HFFc6 (cell line): ENCODE data around the gene RASGRP1. TPM values are rescaled to one million over a fixed set of nuclear protein-coding genes. Genes with fewer than 3 reads are reported as not detected.
A peak's percentile ranks its signal among the peaks of the same experiment; 100 is the strongest.

ENCODE experiments used
- DNase-seq: peaks from one replicate; pipeline ENCODE4 v3.0.0-alpha.2; 2018
- H3K27ac Mint-ChIP-seq: 2 replicates; pipeline ENCODE4 v1.8.0; 2020; ENCODE audit warnings: mild to moderate bottlenecking, mixed read lengths
- H3K27me3 Mint-ChIP-seq: 2 replicates; pipeline ENCODE4 v1.8.0; 2021; ENCODE audit warnings: mild to moderate bottlenecking, moderate library complexity, mixed read lengths; ENCODE audit not compliant: insufficient read depth
- H3K36me3 Mint-ChIP-seq: 2 replicates; pipeline ENCODE4 v1.8.0; 2021; ENCODE audit warnings: low read depth, mixed read lengths
- H3K4me1 Mint-ChIP-seq: 2 replicates; pipeline ENCODE4 v1.8.0; 2020; ENCODE audit warnings: low read depth, mixed read lengths
- H3K4me3 Mint-ChIP-seq: 2 replicates; pipeline ENCODE4 v1.8.0; 2020; ENCODE audit warnings: mild to moderate bottlenecking, moderate library complexity, mixed read lengths
- H3K9me3 Mint-ChIP-seq: 2 replicates; pipeline ENCODE4 v1.8.0; 2020; ENCODE audit warnings: mild to moderate bottlenecking, mixed read lengths
- total RNA-seq, 6 experiments: library from RNA; stranded (reverse); fragmentation: NEBNext Ultra II Directional; extraction: Animal tissue kit (Norgen Biotek cat#: 25700); gene quantifications; 2 replicates in 1 of 6; 3 replicates in 5 of 6; pipeline ENCODE4 v1.2.3, GENCODE V29; 2021
- TF ChIP-seq, protein P1 (sequence below): fragments of 200-600 bp; sonication (generic); IDR thresholded peaks from 2 replicates; pipeline ENCODE4 v1.5.0; 2021; ENCODE audit warnings: antibody characterized with exemption, mild to moderate bottlenecking

Gene RASGRP1
- total RNA-seq, 6 experiments from 2014 or later: 0.14 to 0.59 (median 0.37) TPM

DNA sequence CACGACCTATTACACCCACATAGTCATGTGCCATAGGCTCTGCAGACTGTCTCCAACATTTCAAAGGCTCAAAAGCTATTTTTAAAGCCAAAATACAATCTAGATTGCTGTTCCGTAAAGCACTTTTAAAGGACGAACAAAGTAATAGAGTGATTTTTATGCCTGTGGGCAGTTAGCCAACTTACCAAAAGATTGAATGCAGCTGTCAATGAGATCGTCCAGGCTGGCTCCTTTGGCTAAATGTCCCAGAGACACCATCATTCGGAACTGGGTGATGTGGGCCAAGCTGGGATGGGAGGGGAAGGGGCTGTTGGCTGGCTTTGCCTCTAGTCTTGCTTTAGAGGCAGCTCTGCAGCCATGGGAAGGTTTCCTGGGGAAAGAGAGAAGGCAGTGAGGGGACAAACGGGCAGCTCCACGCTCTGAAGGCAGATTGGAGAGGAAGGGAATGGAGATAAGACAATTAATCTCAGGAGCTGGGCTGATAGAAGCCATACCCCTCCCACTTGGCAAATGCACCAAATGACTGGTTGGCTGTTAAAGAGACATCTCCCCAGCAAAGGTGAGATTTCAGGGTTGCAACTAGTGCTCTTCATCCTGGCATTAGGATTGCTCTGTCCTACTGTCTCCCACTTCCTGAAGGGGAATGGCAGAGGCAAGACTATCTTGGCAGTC, 4.8 kb downstream of the RASGRP1 start:
- TF ChIP-seq, protein P1, sequence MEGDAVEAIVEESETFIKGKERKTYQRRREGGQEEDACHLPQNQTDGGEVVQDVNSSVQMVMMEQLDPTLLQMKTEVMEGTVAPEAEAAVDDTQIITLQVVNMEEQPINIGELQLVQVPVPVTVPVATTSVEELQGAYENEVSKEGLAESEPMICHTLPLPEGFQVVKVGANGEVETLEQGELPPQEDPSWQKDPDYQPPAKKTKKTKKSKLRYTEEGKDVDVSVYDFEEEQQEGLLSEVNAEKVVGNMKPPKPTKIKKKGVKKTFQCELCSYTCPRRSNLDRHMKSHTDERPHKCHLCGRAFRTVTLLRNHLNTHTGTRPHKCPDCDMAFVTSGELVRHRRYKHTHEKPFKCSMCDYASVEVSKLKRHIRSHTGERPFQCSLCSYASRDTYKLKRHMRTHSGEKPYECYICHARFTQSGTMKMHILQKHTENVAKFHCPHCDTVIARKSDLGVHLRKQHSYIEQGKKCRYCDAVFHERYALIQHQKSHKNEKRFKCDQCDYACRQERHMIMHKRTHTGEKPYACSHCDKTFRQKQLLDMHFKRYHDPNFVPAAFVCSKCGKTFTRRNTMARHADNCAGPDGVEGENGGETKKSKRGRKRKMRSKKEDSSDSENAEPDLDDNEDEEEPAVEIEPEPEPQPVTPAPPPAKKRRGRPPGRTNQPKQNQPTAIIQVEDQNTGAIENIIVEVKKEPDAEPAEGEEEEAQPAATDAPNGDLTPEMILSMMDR: no peak
- peaks cover 4% of the 10 kb centered on the region for H3K27me3 Mint-ChIP-seq
- H3K4me3 Mint-ChIP-seq: no peak overlapping the region
- H3K9me3 Mint-ChIP-seq: no peaks in the 10 kb centered on the region
- DNase-seq: no peak
- peaks cover 43% of the 10 kb centered on the region for H3K4me1 Mint-ChIP-seq
- no peak overlapping the region for H3K27ac Mint-ChIP-seq
- H3K36me3 Mint-ChIP-seq: no peaks in the 10 kb centered on the region

- no peaks in the 10 kb centered on the region for H3K9me3 Mint-ChIP-seq
- H3K27ac Mint-ChIP-seq: no peak overlapping the region
- no peaks in the 10 kb centered on the region for H3K36me3 Mint-ChIP-seq
- peaks cover 43% of the 10 kb centered on the region for H3K4me1 Mint-ChIP-seq
- DNase-seq: no peak
- no peak overlapping the region for H3K4me3 Mint-ChIP-seq
- peaks cover 4% of the 10 kb centered on the region for H3K27me3 Mint-ChIP-seq
- TF ChIP-seq, protein P1: no peak
Observed at GRCh38 chr15:38559131-38559530, 5.5 kb downstream of the RASGRP1 start.

DNA sequence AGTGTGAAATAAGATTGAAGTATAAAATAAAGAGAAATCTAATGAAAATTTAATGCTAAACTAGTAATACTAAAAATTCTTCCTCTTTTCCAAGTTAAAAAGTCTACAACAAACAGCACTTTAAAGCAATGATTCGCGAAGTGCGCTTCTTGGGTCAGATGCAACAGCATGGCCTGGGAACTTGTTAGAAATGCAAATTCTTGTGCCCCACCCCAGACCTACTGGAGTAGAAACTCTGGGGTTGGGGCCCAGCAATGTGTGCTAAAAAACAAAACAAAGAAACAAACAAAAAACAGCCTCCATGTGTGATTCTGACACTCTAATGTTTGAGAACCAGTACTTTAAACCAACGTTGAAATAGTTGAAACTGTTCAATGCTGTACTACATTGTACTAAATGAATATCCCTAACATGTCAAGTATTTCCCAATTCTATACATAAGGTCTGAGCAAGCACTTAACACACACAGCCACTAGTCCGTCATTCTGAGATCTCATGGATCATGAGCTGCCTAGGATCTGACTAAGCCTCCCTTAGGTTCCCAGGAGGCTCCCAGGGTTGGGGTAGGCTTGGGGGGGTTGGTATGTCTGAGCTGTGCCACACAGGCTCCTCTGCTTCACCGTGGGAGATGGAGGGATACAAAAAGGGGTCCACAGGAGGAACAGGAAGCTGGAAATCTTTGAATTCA, 6.1 kb downstream of the RASGRP1 start:
- Mint-ChIP-seq H3K36me3 (no peaks in the 10 kb centered on the region), H3K9me3 (no peaks in the 10 kb centered on the region), H3K27me3 (peaks cover 3% of the 10 kb centered on the region; the same call in 1 of the 2 replicates), H3K27ac (no peak overlapping the region), H3K4me3 (no peak overlapping the region), H3K4me1 (peaks cover 39% of the 10 kb centered on the region)
- no peak for DNase-seq
- TF ChIP-seq, protein P1: no peak

GRCh38 chr15:38557921-38558320, 6.7 kb downstream of the RASGRP1 start:
- Mint-ChIP-seq H3K4me1 (peaks cover 39% of the 10 kb centered on the region), H3K4me3 (no peak overlapping the region), H3K9me3 (no peaks in the 10 kb centered on the region), H3K27ac (no peak overlapping the region), H3K36me3 (no peaks in the 10 kb centered on the region), H3K27me3 (peaks cover 3% of the 10 kb centered on the region; the same call in 1 of the 2 replicates)
- DNase-seq: no peak
- TF ChIP-seq, protein P1: no peak

DNA sequence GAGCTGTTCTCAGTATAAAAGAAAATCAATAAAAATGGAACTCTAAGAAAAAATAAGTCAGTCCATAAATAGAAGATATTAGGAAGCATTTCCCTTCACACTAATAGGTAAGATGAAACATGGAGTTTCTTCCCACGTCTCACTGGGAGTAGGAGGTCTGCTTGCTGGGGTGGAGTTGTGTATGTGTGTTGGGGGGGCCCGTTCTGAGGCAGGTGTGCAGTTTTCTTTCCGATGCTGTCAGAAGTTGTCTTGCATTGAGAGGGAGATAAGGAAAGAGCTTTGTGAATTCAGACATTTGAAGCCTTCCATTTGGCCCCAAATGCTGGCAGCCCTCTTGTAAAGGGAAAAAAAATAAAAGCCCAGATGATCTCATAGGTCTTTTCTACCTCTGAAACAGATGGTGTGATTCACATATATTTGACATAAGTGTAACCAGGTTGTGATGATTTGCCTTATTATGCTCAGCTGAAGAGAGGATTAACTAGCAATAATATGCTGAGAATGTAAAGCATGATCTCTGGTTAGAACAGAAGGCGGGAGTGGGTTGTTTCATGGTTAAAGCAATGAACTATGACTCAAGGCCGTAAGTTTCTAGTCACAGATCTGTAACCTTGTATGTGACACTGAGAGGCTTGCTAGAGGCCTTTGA, 8.8 kb downstream of the RASGRP1 start:
- Mint-ChIP-seq H3K36me3 (no peaks in the 10 kb centered on the region), H3K27ac (peak overlapping the region; percentile 53), H3K4me1 (peaks cover 39% of the 10 kb centered on the region), H3K27me3 (peaks cover 3% of the 10 kb centered on the region; the same call in 1 of the 2 replicates), H3K9me3 (no peaks in the 10 kb centered on the region), H3K4me3 (peak overlapping the region; percentile 18; the same call in 1 of the 2 replicates)
- TF ChIP-seq, protein P1: no peak
- peak; percentile 78 for DNase-seq
